RWPE1 (cell line): ENCODE data around the gene NKX1-2.
A peak's percentile ranks its signal among the peaks of the same experiment; 100 is the strongest.
"Not testable (repeated sequence)": the region's sequence is repeated elsewhere in the genome, so short reads cannot be mapped to it uniquely, and the experiment has no call there.

Experiments
- CTCF ChIA-PET: fragments of 350-600 bp; sonication (Branson Sonifier 250); formaldehyde crosslinking; extraction: SDS; loops from one replicate; lab custom pipeline; 2021; lab: Yijun Ruan, JAX
- POLR2A ChIA-PET: fragments of 400-600 bp; formaldehyde crosslinking; extraction: SDS; loops from one replicate; lab custom pipeline; 2020; ENCODE audit warnings: antibody characterized with exemption; ENCODE audit not compliant: low non-redundant PET; lab: Yijun Ruan, JAX
- DNase-seq: peaks from one replicate; pipeline ENCODE4 v3.0.0; 2012; ENCODE audit warnings: low spot score
- H3K27ac ChIP-seq: fragments of 450-650 bp; 2 replicates; pipeline ENCODE4 v1.5.1; 2017
- CTCF ChIP-seq: fragments of 450-650 bp; conservative IDR thresholded peaks from 2 replicates; pipeline ENCODE4 v1.5.1; 2017; ENCODE audit warnings: low read depth, mild to moderate bottlenecking

NKX1-2 gene

GRCh38 chr10:124450783-124451057 lies 885 bp upstream of the NKX1-2 start:
- TF ChIP-seq CTCF, result no peak
- ChIA-PET CTCF (interaction anchor here (1.7 kb wide), 1 partner anchor 47 kb away, joined by 4 read pairs; no protein-coding TSS in a partner anchor), POLR2A (no interaction called here)
- no peak for DNase-seq
- no peak overlapping the region for H3K27ac ChIP-seq

- POLR2A ChIA-PET, result interaction anchor here (0.6 kb wide), 1 partner anchor 447 kb away, joined by 6 read pairs; no protein-coding TSS in a partner anchor
- DNase-seq, result peak; percentile 62
- TF ChIP-seq CTCF, result no peak
- no peak overlapping the region for H3K27ac ChIP-seq
- CTCF ChIA-PET, result interaction anchor here (0.7 to 1.7 kb wide), 3 partner anchors 10 to 54 kb away, joined by 3 to 4 read pairs (median 4); no protein-coding TSS in a partner anchor
Measured at GRCh38 chr10:124449170-124450011, 444 bp downstream of the NKX1-2 start.

- CTCF ChIA-PET, result interaction anchor here (0.7 kb wide), 1 partner anchor 11 kb away, joined by 4 read pairs; no protein-coding TSS in a partner anchor
- POLR2A ChIA-PET, result interaction anchor here (0.6 kb wide), 1 partner anchor 447 kb away, joined by 6 read pairs; no protein-coding TSS in a partner anchor
- no peak for DNase-seq
Measured at GRCh38 chr10:124448696-124449169, 1.1 kb downstream of the NKX1-2 start.

GRCh38 chr10:124447751-124448466 lies 1.9 kb downstream of the NKX1-2 start:
- H3K27ac ChIP-seq, result no peak overlapping the region
- ChIA-PET CTCF (no interaction called here), POLR2A (no interaction called here)
- DNase-seq, result no peak
- no peak for TF ChIP-seq CTCF

More at GRCh38 chr10:124448696-124449169, 1.1 kb downstream of the NKX1-2 start:
- no peak for TF ChIP-seq CTCF
- no peak overlapping the region for H3K27ac ChIP-seq

GRCh38 chr10:124446830-124447750 lies 2.7 kb downstream of the NKX1-2 start:
- no peak for DNase-seq
- ChIA-PET POLR2A (no interaction called here), CTCF (no interaction called here)
- no peak for TF ChIP-seq CTCF
- no peak overlapping the region for H3K27ac ChIP-seq

- DNase-seq, H3K27ac ChIP-seq, POLR2A ChIA-PET: not testable (repeated sequence)
- CTCF ChIA-PET, result interaction anchor here (0.8 kb wide), 1 partner anchor 95 kb away, joined by 3 read pairs; no protein-coding TSS in a partner anchor
Measured at GRCh38 chr10:124441694-124442093, 8.1 kb downstream of the NKX1-2 start.
